GM23338 (cell line): ENCODE results near the gene KCNC4.

Source experiments
- CTCF ChIP-seq, 2 experiments: fragments of 200-600 bp in 1 of 2; sonication (generic) in 1 of 2; conservative IDR thresholded peaks; 2 replicates each; pipeline versions ENCODE4 v1.5.1 to v1.6.1; 2016 to 2017; ENCODE audit warnings: antibody characterized with exemption in 2 of 2, low read depth in 2 of 2, mild to moderate bottlenecking in 2 of 2, moderate library complexity in 1 of 2
- ETS1 ChIP-seq: IDR thresholded peaks from 2 replicates; pipeline ENCODE4 v1.6.1; 2016; ENCODE audit warnings: antibody characterized with exemption
- EZH2 ChIP-seq: fragments of 200-600 bp; sonication (generic); IDR thresholded peaks from one replicate; pipeline ENCODE4 v1.8.0; 2017; ENCODE audit warnings: antibody characterized with exemption, mild to moderate bottlenecking, low read depth; ENCODE audit not compliant: unreplicated experiment
- REST ChIP-seq: IDR thresholded peaks from one replicate; pipeline ENCODE4 v1.6.1; 2018; ENCODE audit warnings: antibody characterized with exemption; ENCODE audit not compliant: unreplicated experiment

GRCh38 chr1:110230381-110231199 lies 20.5 kb downstream of the KCNC4 start:
- TF ChIP-seq CTCF (conservative IDR thresholded peaks at IDR 0.05; ENCODE audit: low read depth in 2 of 2) (no peak), REST (no peak), EZH2 (no peak), ETS1 (no peak)
